ENCODE data around the gene HNRNPM.

DNA sequence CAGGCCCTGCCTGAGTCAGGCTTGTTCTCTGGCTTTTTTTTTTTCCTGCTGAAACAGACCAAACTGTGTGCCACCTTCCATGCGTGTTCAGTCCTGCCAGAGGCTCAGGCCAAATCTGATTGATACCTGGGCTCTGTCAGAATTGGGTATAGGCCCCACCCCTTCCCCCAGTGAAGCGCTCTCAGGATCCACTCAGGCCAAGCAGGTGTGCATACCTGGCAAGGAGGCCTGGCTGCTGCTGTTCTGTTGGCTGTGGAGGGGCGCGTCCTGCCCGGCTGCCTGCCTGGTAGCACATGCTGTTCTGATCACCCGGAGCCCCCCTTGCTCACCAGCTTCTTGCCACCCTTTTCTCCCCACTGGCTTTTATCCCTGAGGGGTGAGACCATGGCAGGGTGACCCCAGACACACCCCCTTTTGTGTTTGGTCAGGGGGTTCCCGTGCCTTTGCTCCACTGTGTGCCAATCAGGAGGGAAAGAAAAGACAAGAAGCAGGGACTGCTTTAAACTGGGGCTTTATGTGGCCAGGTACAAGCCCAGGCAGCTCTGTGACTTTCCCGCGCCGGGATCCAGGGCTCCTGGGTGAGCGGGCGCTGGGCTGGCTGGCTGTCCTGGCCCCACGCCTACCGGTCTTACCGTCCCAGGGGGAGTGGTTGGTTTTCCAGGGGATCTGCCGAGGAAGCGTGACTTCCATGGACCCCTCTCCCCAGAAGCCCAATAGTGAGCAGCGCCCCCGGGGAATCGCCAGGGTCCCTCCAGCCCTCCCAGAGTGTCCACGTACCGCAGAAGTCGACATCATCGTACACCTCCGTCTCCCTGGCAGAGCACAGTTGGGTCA lies 45.0 kb downstream of the HNRNPM start:
- TF ChIP-seq, protein P1, sequence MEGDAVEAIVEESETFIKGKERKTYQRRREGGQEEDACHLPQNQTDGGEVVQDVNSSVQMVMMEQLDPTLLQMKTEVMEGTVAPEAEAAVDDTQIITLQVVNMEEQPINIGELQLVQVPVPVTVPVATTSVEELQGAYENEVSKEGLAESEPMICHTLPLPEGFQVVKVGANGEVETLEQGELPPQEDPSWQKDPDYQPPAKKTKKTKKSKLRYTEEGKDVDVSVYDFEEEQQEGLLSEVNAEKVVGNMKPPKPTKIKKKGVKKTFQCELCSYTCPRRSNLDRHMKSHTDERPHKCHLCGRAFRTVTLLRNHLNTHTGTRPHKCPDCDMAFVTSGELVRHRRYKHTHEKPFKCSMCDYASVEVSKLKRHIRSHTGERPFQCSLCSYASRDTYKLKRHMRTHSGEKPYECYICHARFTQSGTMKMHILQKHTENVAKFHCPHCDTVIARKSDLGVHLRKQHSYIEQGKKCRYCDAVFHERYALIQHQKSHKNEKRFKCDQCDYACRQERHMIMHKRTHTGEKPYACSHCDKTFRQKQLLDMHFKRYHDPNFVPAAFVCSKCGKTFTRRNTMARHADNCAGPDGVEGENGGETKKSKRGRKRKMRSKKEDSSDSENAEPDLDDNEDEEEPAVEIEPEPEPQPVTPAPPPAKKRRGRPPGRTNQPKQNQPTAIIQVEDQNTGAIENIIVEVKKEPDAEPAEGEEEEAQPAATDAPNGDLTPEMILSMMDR (conservative IDR thresholded peaks at IDR 0.05): no peak
- no peak for TF ChIP-seq ZFX (IDR thresholded peaks at IDR 0.05)

All from C4-2B (cell line).